OCI-LY1 (cell line): ENCODE measurements around the gene MRPS26.

Experiments used
- EZH2 ChIP-seq: fragments of 200-600 bp; sonication (generic), shearing (Covaris generic); IDR thresholded peaks from 2 replicates; pipeline ENCODE4 v1.8.0; 2017; ENCODE audit warnings: borderline replicate concordance, mixed run types, mild to moderate bottlenecking, antibody characterized with exemption, low read length, moderate library complexity, mixed read lengths
- TF ChIP-seq, protein P1 (sequence below): fragments of 200-600 bp; sonication (generic), shearing (Covaris generic); IDR thresholded peaks from 2 replicates; pipeline ENCODE4 v1.5.1; 2017; ENCODE audit warnings: mild to moderate bottlenecking, antibody characterized with exemption, low read length, moderate library complexity, mixed read lengths

DNA sequence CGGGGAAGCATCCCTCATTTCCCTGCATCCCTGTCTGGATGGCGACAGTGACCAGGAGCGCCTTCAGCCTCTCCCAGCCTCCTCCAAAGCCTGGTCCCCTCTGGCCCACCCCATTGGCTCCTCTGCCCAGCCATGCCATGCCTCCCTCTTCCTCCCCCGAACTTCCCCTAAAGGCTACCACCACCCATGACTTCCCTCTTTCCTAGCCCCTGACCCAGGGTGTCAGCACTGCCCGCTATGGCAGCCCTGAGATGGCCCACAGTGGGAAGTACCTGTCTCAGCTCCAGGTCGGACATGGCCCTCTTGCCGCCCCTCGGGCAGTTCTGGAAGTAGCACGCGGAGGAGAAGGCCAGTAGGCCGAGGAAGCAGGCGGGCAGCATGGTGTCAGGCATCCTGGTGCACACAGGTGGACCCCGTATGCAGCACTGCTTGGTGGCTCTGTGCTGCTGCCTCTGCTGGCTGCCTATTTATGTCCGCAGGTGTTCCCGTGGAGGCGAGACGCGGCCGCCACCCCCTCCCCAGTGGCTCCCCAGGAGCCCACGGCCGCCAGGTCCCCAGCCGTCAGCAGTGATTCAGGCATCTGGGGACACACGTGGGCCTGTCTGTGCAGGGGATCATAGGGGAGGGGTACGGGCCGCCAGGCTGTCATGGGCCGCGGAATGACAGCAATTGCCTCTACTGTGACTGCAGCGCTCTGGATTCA, 38.6 kb downstream of the MRPS26 start, which contains the start of gene AVP:
- TF ChIP-seq, protein P1, sequence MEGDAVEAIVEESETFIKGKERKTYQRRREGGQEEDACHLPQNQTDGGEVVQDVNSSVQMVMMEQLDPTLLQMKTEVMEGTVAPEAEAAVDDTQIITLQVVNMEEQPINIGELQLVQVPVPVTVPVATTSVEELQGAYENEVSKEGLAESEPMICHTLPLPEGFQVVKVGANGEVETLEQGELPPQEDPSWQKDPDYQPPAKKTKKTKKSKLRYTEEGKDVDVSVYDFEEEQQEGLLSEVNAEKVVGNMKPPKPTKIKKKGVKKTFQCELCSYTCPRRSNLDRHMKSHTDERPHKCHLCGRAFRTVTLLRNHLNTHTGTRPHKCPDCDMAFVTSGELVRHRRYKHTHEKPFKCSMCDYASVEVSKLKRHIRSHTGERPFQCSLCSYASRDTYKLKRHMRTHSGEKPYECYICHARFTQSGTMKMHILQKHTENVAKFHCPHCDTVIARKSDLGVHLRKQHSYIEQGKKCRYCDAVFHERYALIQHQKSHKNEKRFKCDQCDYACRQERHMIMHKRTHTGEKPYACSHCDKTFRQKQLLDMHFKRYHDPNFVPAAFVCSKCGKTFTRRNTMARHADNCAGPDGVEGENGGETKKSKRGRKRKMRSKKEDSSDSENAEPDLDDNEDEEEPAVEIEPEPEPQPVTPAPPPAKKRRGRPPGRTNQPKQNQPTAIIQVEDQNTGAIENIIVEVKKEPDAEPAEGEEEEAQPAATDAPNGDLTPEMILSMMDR: no peak
- no peak for TF ChIP-seq EZH2
